ENCODE measurements around the gene ATP5PD.

The ATP5PD gene

DNA sequence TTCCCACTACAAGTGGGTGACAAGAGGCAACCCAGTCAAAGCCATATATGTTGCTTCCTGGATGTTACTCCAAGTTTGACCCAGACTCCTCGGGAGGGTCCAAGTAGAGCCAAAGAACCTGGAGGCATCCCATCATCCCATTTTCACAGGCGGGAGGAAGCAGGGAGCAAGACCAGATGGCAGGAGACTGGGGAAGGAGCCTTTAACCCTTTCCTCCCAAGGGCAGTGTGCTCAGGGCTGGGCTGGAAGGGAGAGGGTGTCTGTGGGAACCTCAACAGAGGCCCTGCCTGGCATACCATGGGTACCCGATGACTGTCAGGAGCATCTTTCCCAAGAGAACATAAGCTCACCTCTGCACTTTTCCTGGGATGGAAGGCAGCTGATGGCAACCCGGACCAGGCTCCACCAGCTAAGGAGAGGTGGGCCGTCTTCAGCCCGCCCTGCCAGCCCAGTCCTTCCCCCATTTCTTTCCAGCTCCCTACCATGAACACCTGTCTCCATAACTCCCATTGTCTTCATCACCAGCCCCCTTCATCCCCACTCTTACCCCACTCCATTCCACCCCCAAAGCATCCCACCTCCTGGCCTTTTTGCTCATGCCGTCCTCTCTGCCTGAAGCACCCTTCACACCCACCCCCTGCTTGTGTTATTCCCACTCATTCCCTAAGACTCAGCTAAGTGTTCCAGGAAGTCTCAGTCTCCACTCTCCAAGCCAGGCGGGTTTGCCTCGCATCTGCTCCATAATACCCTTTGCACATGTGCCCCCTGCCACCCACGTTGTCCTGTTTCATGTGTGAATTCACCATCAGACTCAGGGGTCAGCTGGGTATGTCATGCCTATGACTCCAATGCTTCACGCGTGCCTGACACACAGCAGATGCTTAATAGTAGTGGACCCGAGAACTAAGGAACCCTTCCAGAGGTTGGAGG is 35.1 kb upstream of the ATP5PD start:
- TF ChIP-seq, protein P1, sequence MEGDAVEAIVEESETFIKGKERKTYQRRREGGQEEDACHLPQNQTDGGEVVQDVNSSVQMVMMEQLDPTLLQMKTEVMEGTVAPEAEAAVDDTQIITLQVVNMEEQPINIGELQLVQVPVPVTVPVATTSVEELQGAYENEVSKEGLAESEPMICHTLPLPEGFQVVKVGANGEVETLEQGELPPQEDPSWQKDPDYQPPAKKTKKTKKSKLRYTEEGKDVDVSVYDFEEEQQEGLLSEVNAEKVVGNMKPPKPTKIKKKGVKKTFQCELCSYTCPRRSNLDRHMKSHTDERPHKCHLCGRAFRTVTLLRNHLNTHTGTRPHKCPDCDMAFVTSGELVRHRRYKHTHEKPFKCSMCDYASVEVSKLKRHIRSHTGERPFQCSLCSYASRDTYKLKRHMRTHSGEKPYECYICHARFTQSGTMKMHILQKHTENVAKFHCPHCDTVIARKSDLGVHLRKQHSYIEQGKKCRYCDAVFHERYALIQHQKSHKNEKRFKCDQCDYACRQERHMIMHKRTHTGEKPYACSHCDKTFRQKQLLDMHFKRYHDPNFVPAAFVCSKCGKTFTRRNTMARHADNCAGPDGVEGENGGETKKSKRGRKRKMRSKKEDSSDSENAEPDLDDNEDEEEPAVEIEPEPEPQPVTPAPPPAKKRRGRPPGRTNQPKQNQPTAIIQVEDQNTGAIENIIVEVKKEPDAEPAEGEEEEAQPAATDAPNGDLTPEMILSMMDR (IDR thresholded peaks at IDR 0.05; ENCODE audit: insufficient read depth, missing control alignments): no peak
- FAIRE-seq (no peak), DNase-seq (ENCODE audit: insufficient read length, low spot score) (no peak)

DNA sequence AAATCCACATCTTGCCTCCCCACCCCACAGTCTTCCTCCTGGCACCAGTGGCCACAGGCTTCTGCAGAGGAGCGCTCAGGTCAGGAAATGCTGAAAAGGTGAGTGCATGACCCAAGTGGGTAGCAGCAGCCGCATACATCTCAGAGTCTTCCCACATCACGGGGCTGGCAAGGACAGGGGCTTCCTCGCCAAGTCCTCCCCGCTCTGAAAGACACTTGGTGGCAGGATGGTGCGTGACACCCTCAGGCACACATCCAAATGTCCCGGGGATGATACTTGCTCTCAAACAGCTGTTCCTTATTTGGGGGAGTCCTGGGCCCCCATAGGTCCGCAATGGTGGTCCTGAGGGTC is 32.2 kb upstream of the ATP5PD start:
- DNase-seq (ENCODE audit: insufficient read length, low spot score): no peak
- FAIRE-seq: no peak

DNA sequence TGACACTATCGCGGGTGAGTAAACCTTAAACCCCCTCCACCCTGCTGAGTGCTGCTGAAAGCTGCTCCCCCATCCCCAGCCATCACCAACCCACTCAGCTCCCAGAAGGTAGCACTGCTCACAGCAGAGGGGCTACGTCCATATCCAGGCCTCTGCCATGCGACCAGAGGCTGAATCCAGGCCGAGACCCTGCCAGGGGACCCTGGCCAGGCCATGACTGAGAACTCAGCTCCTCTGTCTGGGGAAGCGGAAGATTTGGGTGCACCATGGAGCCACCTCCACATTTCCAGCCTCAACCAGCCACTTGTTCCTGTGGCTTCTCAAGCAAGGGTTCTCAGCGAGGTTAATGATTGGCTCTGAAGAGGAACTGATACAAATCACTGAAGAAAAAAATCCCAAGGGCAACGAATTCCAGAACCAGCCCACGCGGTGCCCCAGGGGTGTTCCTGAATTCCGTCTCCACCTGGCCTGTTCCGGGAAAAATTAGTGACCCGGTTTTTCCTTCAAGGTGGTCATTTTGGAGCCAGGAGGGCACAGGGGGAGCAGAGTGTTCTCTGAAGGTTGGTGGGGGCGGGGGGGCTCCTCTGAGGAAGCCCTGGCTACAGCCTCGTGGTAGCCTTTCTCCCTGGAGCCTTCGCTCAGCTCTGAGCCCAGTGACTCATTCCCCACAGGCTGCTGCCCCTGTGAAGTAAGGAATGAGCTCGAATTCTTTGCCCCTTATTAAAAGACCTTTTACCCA is 31.7 kb upstream of the ATP5PD start:
- DNase-seq (ENCODE audit: insufficient read length, low spot score): no peak
- no peak for FAIRE-seq

More for the DNA sequence above, 32.2 kb upstream of the ATP5PD start:
- TF ChIP-seq, protein P1 (IDR thresholded peaks at IDR 0.05; ENCODE audit: insufficient read depth, missing control alignments): no peak

DNA sequence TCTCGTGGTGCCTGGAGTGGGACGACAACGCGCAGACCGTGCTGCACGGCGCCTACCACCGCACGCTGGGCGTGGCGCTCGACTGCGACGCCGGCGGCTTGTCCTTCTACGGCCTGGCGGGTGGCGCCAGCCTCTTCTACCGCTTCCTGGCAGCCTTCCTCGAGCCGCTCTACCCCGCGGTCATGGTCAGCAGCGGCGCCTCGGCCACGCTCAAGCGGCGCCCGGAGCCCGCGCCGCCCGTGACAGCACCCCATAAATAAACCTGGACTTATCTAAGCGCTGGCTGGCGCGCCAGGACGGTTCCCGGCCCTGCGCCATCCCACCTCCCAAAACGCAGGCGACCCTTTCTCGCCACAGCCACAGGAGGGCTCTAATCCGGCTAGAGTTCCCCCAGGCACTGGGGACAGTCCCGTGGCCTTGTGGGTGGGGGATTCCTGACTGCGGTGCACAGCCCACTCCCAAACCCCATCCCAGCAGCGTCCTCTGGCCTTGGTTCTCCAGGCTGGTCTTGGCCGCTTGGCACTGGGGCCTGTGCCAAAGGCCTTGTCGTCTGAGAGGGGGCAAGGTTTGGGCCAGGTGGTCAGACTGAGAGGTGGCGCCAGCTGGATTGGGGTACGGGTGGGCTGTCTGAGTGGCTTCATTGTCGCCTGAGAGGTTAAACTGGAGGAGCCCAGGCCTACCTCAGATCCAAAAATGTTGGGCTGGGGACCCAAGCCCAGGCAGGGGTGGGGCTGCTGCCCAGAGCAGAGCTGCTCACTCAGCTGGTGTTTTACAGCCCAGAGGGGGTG is 30.9 kb upstream of the ATP5PD start:
- DNase-seq (ENCODE audit: insufficient read length, low spot score) (no peak), FAIRE-seq (no peak)

More for the DNA sequence above, 31.7 kb upstream of the ATP5PD start:
- TF ChIP-seq, protein P1 (IDR thresholded peaks at IDR 0.05; ENCODE audit: insufficient read depth, missing control alignments): no peak

DNA sequence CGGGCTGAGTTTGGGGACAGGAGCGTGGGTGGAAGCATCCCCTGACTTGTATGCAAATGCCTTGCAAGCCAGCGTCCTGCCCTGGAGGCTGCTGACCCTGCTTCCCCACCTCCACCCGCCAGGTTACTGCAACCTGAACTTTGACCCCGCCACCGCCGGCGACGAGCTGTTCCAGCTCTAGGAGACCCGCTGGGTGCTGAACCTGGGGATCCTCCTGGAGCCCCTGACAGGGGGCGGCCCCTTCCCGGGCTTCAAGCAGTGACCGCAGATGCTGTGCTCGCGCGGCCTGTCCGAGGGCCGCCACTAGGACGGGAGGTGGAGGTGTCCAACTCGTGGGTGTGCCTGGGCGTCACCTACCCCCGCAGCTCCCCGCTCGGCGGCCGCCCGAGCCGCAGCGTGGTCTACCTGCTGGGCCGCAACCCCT is 30.3 kb upstream of the ATP5PD start:
- TF ChIP-seq, protein P1 (IDR thresholded peaks at IDR 0.05; ENCODE audit: insufficient read depth, missing control alignments): no peak
- DNase-seq (ENCODE audit: insufficient read length, low spot score): no peak
- no peak for FAIRE-seq

More for the DNA sequence above, 30.9 kb upstream of the ATP5PD start:
- TF ChIP-seq, protein P1 (IDR thresholded peaks at IDR 0.05; ENCODE audit: insufficient read depth, missing control alignments): no peak

DNA sequence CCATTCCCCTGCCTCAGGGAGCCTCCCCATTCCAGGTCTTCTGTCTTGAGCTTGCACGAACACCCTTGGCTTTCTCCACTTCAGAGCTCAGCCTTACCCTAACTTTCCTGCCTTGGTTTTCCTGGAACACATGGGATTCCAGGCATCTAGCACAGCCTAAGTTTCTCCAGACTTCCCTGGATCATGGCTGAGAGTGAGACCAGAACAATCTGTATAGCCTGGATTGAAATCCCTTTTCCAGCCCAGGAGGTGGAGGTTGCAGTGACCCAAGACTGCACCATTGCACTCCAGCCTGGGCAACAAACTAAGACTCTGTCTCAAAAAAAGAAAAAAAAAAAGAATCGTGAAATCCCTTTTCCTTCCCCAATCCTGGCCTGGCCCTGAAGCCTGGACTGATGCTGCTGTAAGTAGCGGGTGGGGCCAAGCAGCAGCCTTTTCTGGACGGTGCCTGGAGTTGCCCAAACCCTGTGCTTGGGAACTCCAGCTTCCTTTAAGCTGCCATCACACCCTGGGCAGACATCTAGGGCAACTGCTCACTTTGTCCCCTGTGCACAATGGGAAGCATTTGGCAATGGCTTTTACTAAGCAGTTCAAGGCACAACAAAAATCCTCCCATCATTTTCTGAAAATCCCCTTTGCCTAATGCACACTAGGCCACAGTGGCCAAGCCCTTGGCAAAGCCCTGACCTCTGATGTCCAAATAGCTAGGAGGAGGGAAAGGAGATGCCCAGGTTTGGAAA is 29.0 kb upstream of the ATP5PD start:
- DNase-seq (ENCODE audit: insufficient read length, low spot score) (no peak), FAIRE-seq (no peak)
- TF ChIP-seq, protein P1 (IDR thresholded peaks at IDR 0.05; ENCODE audit: insufficient read depth, missing control alignments): no peak
